Spleen (tissue), 7 donors: ENCODE data around the gene SCARB1.

Source experiments
- CTCF ChIP-seq, 11 experiments: fragments of 200-600 bp in 7 of 11; fragments of 450-650 bp in 4 of 11; sonication (generic) in 4 of 11; IDR thresholded peaks in 8 of 11; conservative IDR thresholded peaks in 3 of 11; 1 replicate in 7 of 11; 2 replicates in 4 of 11; pipeline versions ENCODE4 v1.4.0 to v1.8.0; 2016 to 2021; ENCODE audit warnings: antibody characterized with exemption in 11 of 11, inconsistent platforms in 4 of 11, mild to moderate bottlenecking in 1 of 11
- POLR2A ChIP-seq, 3 donors: fragments of 450-650 bp; IDR thresholded peaks; one replicate each; pipeline ENCODE4 v1.5.1; 2017; ENCODE audit warnings: antibody characterized with exemption in 3 of 3, mild to moderate bottlenecking in 1 of 3
- POLR2AphosphoS5 ChIP-seq, 3 donors: sonication (generic); formaldehyde crosslinking; IDR thresholded peaks; one replicate each; pipeline ENCODE4 v1.5.1; 2017; ENCODE audit warnings: antibody characterized with exemption in 3 of 3
- donor health status: DM: no; HTN: no; CAD: no; lungs with moderate emphysema.
- donor health status: DM: no; HTN: no; CAD: no.
- donor health status: DM: no; HTN: no; CAD: no.

- TF ChIP-seq CTCF (IDR thresholded peaks at IDR 0.05 in 8 of 11, conservative IDR thresholded peaks at IDR 0.05 in 3 of 11) (no peak), POLR2AphosphoS5 (IDR thresholded peaks at IDR 0.05) (no peak), POLR2A (IDR thresholded peaks at IDR 0.05) (no peak)
Measured at GRCh38 chr12:124745465-124745890, 118.2 kb downstream of the SCARB1 start.
